GM21619 (cell line): ENCODE results near the gene SAAL1.

Source experiments
- ATAC-seq: cut with Tn5 transposase; IDR thresholded peaks from one replicate; pipeline ENCODE4 v1.9.1; 2021; ENCODE audit not compliant: unreplicated experiment

Gene SAAL1

GRCh38 chr11:18088366-18088765 lies 17.5 kb downstream of the SAAL1 start:
- no peak for ATAC-seq

- ATAC-seq = no peak
These were observed 24.3 kb downstream of the SAAL1 start for GRCh38 chr11:18081551-18081950.

- no peak for ATAC-seq
These were observed 25.4 kb downstream of the SAAL1 start for GRCh38 chr11:18080451-18080850.

- no peak for ATAC-seq
These were observed 27.0 kb downstream of the SAAL1 start for GRCh38 chr11:18078909-18079308.

- ATAC-seq = no peak
These were observed 30.4 kb downstream of the SAAL1 start for GRCh38 chr11:18075444-18075843.

- ATAC-seq = no peak
These were observed 34.7 kb downstream of the SAAL1 start for GRCh38 chr11:18071098-18071705.

- no peak for ATAC-seq
These were observed 38.5 kb downstream of the SAAL1 start for GRCh38 chr11:18067372-18067771.

- no peak for ATAC-seq
These were observed 39.3 kb downstream of the SAAL1 start for GRCh38 chr11:18066626-18067025.

GRCh38 chr11:18065572-18065971 lies 40.3 kb downstream of the SAAL1 start:
- ATAC-seq = no peak

GRCh38 chr11:18064450-18065054 lies 41.3 kb downstream of the SAAL1 start:
- ATAC-seq = no peak

GRCh38 chr11:18063862-18064434 lies 41.9 kb downstream of the SAAL1 start:
- ATAC-seq = no peak

- ATAC-seq = no peak
These were observed 42.8 kb downstream of the SAAL1 start for GRCh38 chr11:18063125-18063524.

GRCh38 chr11:18061351-18061750 lies 44.5 kb downstream of the SAAL1 start:
- ATAC-seq = no peak

GRCh38 chr11:18056561-18057181 lies 49.2 kb downstream of the SAAL1 start:
- ATAC-seq = no peak

GRCh38 chr11:18054511-18055103 lies 51.3 kb downstream of the SAAL1 start:
- no peak for ATAC-seq

- no peak for ATAC-seq
These were observed 55.0 kb downstream of the SAAL1 start for GRCh38 chr11:18050848-18051247.

GRCh38 chr11:18046116-18046777 lies 59.6 kb downstream of the SAAL1 start, which contains the start of gene TPH1:
Gene TPH1 (minus strand): TSS chr11:18046269. CDS start chr11:18040762, 5,507 bp downstream.
- ATAC-seq = no peak

- no peak for ATAC-seq
These were observed 69.4 kb downstream of the SAAL1 start for GRCh38 chr11:18036456-18036855.
